ENCODE measurements around the gene DISC1. TPM values are rescaled to one million over a fixed set of nuclear protein-coding genes. Genes with fewer than 3 reads are reported as not detected.
"Not testable (repeated sequence)": the region's sequence is repeated elsewhere in the genome, so short reads cannot be mapped to it uniquely, and the experiment has no call there.

The DISC1 gene
- total RNA-seq, 2 donors from 2014 or later = 6.7 to 9.3 TPM

DNA sequence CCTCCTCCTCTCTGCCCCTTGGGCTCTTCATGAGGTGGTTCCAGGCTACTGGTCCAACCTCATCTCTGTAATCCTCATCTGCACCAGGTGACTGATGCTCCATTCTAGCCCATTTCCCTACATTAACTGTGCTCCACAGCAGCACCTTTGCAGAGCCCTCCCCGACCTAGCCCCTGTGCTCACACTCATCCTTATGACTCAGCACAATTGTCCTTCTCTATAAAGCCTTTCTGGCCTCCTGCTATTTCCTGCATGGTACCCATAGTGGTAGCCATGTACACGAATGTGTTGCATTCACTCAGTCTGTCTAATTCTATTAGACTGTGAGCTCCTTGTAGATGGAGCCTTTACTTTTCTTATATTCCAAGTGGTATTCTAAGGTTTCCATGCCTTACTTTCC lies 339.0 kb downstream of the DISC1 start:
- no peak for DNase-seq (ENCODE audit: low spot score)
- Histone ChIP-seq H3K4me1 (replicated peaks) (no peaks in the 10 kb centered on the region), H3K9me3 (no peaks in the 10 kb centered on the region), H3K4me3 (no peak overlapping the region), H3K27ac (no peak overlapping the region), H3K27me3 (replicated peaks; ENCODE audit: insufficient read depth) (no peaks in the 10 kb centered on the region), H3K36me3 (no peaks in the 10 kb centered on the region)
- 94% methylated on average over 2 of the region's 2 CpGs for WGBS
- TF ChIP-seq POLR2AphosphoS5 (IDR thresholded peaks at IDR 0.05) = no peak
- intact Hi-C loops (cut with DNase I) = no loop called here

DNA sequence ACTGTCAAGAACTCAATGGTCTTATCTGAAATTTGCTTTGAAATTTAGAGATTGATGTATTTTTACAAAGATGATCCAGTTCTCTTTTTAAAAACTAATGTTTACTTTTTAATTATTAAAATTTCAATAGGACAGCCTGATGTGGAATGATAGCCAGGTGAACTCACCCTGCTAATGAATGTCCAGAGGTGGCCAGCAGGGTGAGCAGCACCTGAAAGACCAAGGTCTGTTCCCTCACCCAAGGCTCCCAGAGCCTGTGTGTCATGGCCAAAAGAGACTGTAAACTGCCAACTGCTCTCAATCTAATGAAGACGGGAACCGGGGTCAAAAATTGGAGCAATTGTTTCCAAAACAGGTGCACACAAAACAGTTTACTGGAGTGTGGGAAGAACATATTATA lies 340.4 kb downstream of the DISC1 start:
- no peaks in the 10 kb centered on the region for H3K36me3 ChIP-seq
- TF ChIP-seq POLR2A (IDR thresholded peaks at IDR 0.05) (no peak), POLR2AphosphoS5 (IDR thresholded peaks at IDR 0.05) (no peak)
- TF ChIP-seq, protein P1, sequence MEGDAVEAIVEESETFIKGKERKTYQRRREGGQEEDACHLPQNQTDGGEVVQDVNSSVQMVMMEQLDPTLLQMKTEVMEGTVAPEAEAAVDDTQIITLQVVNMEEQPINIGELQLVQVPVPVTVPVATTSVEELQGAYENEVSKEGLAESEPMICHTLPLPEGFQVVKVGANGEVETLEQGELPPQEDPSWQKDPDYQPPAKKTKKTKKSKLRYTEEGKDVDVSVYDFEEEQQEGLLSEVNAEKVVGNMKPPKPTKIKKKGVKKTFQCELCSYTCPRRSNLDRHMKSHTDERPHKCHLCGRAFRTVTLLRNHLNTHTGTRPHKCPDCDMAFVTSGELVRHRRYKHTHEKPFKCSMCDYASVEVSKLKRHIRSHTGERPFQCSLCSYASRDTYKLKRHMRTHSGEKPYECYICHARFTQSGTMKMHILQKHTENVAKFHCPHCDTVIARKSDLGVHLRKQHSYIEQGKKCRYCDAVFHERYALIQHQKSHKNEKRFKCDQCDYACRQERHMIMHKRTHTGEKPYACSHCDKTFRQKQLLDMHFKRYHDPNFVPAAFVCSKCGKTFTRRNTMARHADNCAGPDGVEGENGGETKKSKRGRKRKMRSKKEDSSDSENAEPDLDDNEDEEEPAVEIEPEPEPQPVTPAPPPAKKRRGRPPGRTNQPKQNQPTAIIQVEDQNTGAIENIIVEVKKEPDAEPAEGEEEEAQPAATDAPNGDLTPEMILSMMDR (IDR thresholded peaks at IDR 0.05) = no peak
- no peak overlapping the region for H3K27ac ChIP-seq
- no peak overlapping the region for H3K4me3 ChIP-seq
- H3K27me3 ChIP-seq (replicated peaks; ENCODE audit: insufficient read depth) = no peaks in the 10 kb centered on the region
- H3K9me3 ChIP-seq = no peaks in the 10 kb centered on the region
- 97% methylated on average over 2 of the region's 2 CpGs for WGBS
- DNase-seq (ENCODE audit: low spot score) = no peak
- no peaks in the 10 kb centered on the region for H3K4me1 ChIP-seq (replicated peaks)
- intact Hi-C loops (cut with DNase I) = no loop called here

DNA sequence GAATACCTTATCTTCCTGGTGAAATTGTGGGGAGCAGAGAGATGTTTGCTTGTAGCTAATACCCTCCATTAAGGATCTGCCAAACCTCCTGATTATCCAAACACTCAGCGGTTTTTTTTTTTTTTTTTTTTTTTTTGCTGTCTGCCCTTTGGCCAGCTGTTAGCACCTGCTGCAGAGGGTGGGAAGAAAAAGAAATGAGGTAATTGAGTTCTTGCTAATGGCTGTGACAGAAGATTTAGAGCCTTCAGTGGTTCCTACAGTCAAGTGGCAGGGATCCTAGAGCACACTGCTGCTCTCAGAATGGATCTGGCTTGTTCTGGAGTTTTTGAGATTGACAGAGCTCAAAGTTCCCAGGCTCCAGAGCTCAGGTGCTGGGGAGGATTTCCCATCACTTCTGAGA lies 342.5 kb downstream of the DISC1 start:
- TF ChIP-seq POLR2A (IDR thresholded peaks at IDR 0.05) (no peak), POLR2AphosphoS5 (IDR thresholded peaks at IDR 0.05) (no peak)
- TF ChIP-seq, protein P1 (IDR thresholded peaks at IDR 0.05) = no peak
- H3K36me3 ChIP-seq = no peaks in the 10 kb centered on the region
- no peaks in the 10 kb centered on the region for H3K4me1 ChIP-seq (replicated peaks)
- no peak overlapping the region for H3K4me3 ChIP-seq
- no peaks in the 10 kb centered on the region for H3K9me3 ChIP-seq
- WGBS = 70% methylated on average over 1 of the region's 1 CpG
- H3K27me3 ChIP-seq (replicated peaks; ENCODE audit: insufficient read depth) = no peaks in the 10 kb centered on the region
- intact Hi-C loops (cut with DNase I) = no loop called here
- H3K27ac ChIP-seq = no peak overlapping the region
- no peak for DNase-seq (ENCODE audit: low spot score)

DNA sequence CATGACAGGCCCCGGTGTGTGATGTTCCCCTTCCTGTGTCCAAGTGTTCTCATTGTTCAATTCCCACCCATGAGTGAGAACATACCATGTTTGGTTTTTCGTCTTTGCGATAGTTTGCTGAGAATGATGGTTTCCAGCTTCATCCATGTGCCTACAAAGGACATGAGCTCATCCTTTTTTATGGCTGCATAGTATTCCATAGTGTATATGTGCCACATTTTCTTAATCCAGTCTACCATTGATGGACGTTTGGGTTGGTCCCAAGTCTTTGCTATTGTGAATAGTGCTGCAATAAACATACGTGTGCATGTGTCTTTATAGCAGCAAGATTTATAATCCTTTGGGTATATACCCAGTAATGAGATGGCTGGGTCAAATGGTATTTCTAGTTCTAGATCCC lies 343.2 kb downstream of the DISC1 start:
- H3K27me3 ChIP-seq (replicated peaks; ENCODE audit: insufficient read depth); H3K36me3 ChIP-seq; H3K4me1 ChIP-seq (replicated peaks); H3K9me3 ChIP-seq; H3K4me3 ChIP-seq; H3K27ac ChIP-seq; DNase-seq (ENCODE audit: low spot score); intact Hi-C loops (cut with DNase I): not testable (repeated sequence)
- 96% methylated on average over 5 of the region's 5 CpGs for WGBS

DNA sequence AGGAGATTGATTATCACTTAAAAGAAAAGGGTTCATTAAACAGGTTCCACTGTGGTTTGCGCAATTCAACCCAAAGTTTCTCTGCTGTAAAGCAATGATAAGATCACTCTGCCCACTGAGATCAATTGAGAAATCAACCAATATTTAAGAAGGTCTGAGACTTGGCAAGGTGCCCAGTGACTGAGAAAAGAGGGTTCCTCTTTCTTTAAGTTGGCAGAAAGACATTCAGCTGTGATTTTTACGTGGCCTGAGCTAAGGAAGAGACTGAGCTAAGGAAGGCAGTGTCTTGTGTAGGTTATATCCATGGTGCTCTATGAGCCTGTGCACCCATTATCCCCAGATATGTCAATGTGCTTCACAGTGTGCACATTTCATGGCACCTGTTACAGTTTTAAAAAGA lies 344.1 kb downstream of the DISC1 start:
- intact Hi-C loops (cut with DNase I) = no loop called here
- 79% methylated on average over 2 of the region's 2 CpGs for whole genome bisulfite sequencing
- H3K27me3 ChIP-seq (replicated peaks; ENCODE audit: insufficient read depth) = no peaks in the 10 kb centered on the region
- H3K9me3 ChIP-seq = no peaks in the 10 kb centered on the region
- DNase-seq (ENCODE audit: low spot score) = no peak
- H3K27ac ChIP-seq = no peak overlapping the region
- no peaks in the 10 kb centered on the region for H3K36me3 ChIP-seq
- TF ChIP-seq POLR2AphosphoS5 (IDR thresholded peaks at IDR 0.05) (no peak), POLR2A (IDR thresholded peaks at IDR 0.05) (no peak)
- TF ChIP-seq, protein P1 (IDR thresholded peaks at IDR 0.05) = no peak
- H3K4me3 ChIP-seq = no peak overlapping the region
- H3K4me1 ChIP-seq (replicated peaks) = no peaks in the 10 kb centered on the region

DNA sequence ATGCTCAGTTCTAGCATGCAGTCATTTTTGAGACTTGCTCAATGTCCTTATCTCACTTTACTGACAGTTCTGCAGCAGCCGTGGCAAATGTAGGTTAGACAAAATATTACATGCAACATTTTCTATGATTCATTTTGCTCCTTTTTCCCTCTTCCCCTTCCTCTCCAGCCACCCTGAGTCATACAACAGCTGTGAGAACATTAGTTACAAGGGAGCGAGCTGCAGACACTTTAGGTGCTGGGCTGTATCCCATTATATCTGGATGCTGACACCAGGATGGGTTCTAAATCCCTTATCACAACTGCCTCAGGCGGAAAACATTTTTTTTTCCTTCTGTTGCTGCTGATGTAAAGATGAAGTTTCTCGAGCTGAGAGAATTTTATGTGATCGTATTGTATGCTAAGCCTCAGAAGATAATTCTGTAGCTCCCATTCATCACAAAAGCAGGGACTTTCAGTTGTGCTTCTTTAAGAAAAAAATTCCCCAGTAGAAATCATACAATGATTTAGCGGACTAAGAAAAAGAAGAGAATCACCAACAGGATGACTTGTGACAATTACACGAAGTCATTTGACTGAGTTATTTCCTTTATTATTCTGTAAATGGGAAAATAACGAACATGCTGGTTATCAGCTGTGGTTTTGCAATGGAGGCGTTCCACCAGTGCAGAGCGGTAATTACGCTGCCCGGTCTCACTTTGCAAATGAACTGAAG lies 345.0 kb downstream of the DISC1 start:
- no peak overlapping the region for H3K4me3 ChIP-seq
- H3K27me3 ChIP-seq (replicated peaks; ENCODE audit: insufficient read depth) = no peaks in the 10 kb centered on the region
- intact Hi-C loops (cut with DNase I) = no loop called here
- no peaks in the 10 kb centered on the region for H3K9me3 ChIP-seq
- no peaks in the 10 kb centered on the region for H3K4me1 ChIP-seq (replicated peaks)
- TF ChIP-seq, protein P1 (IDR thresholded peaks at IDR 0.05) = no peak
- TF ChIP-seq POLR2AphosphoS5 (IDR thresholded peaks at IDR 0.05) (no peak), POLR2A (IDR thresholded peaks at IDR 0.05) (no peak)
- H3K36me3 ChIP-seq = no peaks in the 10 kb centered on the region
- no peak overlapping the region for H3K27ac ChIP-seq
- 79% methylated on average over 12 of the region's 12 CpGs for WGBS
- DNase-seq (ENCODE audit: low spot score) = no peak
